Fibroblast of pulmonary artery (primary cell): ENCODE results near the gene GAS2L2.
A peak's percentile ranks its signal among the peaks of the same experiment; 100 is the strongest.

Experiments used
- DNase-seq: peaks from one replicate; pipeline ENCODE4 v3.0.0-alpha.2; 2010; ENCODE audit warnings: low read depth
- H3K4me3 ChIP-seq: replicated peaks from 2 replicates; pipeline ENCODE4 v1.5.1; 2011; ENCODE audit warnings: low read depth, mild to moderate bottlenecking, control low read depth, low read length, moderate library complexity
- TF ChIP-seq, protein P1 (sequence below): IDR thresholded peaks from 2 replicates; pipeline ENCODE4 v1.5.1; 2011; ENCODE audit warnings: mild to moderate bottlenecking, control low read depth, low read length, inconsistent platforms; ENCODE audit errors: missing control alignments

The GAS2L2 gene

DNA sequence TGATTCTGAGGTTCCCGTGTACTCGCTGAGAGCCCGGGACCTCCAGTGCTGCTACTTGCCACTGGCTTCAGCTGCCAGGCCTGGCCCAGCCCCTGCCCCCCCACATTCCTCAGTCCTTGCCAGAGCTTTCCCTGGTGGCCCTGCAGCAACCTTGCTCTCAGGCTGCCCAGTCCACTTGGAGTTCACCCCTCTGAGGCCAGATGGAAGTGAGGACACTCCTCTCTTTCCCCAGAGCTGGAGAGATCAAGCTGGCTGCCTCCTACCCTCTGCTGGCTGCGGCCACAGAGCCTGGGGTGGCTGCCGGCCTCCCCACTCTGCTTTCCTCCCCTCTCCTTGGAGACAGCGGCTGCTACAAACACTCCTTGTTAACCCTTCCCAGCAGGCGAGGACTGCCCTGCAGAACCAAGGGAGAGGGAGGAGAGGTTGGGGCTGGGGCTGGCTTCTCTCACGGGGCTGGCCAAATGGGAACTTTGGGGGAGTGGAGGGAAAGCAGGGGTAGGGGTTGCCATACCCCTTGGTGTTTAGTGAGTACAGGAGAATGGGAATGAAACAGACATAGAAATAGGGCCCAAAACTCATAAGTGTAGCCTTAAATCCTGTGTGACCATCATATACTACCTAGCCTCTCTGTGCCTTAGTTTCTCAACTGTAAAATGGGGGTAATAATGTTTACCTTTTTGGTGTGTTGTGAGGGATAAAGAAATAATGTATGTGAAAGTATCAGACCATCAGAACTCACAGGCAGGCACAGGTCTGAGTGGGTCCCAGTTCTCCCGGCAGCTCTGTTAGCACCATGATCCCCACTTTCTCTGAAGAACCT, at the start of gene GAS2L2:
TSS of gene GAS2L2 (minus strand) at position 295 of the 820 bp plus-strand sequence. CDS start 389 bp downstream, outside the sequence.
- H3K4me3 ChIP-seq, result no peak within 1 kb of the TSS
- TF ChIP-seq, protein P1, sequence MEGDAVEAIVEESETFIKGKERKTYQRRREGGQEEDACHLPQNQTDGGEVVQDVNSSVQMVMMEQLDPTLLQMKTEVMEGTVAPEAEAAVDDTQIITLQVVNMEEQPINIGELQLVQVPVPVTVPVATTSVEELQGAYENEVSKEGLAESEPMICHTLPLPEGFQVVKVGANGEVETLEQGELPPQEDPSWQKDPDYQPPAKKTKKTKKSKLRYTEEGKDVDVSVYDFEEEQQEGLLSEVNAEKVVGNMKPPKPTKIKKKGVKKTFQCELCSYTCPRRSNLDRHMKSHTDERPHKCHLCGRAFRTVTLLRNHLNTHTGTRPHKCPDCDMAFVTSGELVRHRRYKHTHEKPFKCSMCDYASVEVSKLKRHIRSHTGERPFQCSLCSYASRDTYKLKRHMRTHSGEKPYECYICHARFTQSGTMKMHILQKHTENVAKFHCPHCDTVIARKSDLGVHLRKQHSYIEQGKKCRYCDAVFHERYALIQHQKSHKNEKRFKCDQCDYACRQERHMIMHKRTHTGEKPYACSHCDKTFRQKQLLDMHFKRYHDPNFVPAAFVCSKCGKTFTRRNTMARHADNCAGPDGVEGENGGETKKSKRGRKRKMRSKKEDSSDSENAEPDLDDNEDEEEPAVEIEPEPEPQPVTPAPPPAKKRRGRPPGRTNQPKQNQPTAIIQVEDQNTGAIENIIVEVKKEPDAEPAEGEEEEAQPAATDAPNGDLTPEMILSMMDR, result no peak
- DNase-seq, result no peak

DNA sequence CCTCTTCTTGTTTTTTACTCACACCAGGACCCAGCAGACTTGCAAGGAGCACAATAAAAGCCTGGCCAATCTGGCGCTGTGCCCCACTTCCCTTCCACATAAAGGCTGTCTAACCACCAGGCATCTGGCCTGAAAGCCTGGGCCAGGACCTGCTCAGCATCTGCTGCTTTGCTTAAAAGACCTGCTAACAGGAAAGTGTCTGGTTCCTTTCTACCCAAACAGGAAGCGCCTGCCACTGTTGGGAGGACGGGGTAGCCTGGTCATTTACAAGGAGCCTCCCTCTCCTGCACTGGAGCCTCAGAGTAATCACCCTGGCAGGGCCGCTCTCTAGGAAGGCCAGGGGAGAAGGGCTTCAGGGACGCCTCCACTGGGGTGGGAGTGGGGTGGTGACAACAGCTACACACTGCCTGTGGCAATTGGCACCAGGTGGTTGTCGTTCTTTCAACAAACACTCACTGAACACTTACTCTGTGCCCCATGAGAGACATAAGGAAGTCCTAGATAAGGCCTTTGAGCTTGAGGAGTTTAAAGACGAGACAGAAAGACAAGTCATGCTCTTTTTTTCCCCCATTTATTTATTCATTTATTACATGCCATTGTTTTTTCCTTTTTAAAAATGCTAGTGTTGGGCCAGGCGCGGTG, 48.7 kb upstream of the GAS2L2 start:
- TF ChIP-seq, protein P1, result no peak
- peak; percentile 87 for DNase-seq
- no peak overlapping the region for H3K4me3 ChIP-seq

DNA sequence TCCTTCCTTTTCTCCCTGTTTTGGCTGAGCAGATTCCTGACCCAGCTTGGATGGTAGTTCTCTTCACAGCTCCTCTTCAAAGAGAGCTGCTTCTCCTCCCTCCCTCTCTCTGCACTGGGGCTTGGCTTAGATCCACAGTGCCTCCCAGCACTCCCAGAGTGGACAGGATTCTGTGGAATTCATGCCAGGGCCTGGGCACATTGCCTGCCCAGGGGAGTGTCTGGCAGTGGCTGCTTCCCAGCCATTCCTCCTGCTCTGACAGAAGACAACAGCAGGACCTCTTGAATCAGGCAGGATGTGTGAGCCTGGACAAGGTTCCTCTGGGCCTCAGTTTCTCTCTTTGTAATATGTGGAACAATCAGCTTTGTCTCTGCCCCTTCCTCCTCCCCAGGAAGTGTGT, 46.9 kb upstream of the GAS2L2 start:
- DNase-seq, result peak; percentile 70
- no peak overlapping the region for H3K4me3 ChIP-seq
- TF ChIP-seq, protein P1, result no peak

DNA sequence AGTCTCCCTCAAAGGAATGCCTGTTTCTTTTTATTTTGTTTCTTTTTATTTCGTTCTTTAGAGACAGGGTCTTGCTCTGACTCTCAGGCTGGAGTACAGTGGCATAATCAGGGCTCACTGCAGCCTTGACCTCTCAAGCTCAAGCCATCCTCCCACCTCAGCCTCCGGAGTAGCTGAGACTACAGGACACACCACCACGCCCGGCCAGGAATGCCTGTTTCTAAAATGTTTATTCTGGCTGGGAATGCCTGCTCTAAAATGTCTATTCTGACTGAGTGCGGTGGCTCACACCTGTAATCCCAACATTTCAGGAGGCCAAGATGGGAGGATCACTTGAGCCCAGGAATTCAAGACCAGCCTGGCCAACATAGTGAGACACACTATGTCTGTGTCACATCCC, 44.9 kb upstream of the GAS2L2 start:
- no peak for DNase-seq
- H3K4me3 ChIP-seq, result no peak overlapping the region
- TF ChIP-seq, protein P1, result no peak

DNA sequence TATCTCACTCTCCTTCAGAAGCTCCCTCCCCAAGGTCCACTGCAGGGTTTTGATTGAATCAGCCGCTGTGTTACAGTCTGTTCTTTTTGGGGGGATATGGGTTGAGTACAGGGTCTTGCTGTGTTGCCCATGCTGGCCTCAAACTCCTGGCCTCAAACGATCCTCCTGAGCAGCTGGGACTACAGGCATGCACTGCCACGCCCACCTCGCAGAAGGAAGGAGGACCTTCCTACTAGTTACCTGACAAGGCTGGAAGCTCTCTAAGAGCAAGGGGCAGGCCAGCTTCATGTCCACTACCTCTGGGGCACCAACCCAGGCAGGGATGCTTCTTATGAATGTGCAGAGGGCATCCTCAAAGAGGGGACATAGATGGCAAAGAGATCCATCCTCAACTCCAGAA, 44.3 kb upstream of the GAS2L2 start:
- no peak for DNase-seq
- no peak overlapping the region for H3K4me3 ChIP-seq
- TF ChIP-seq, protein P1, result no peak

DNA sequence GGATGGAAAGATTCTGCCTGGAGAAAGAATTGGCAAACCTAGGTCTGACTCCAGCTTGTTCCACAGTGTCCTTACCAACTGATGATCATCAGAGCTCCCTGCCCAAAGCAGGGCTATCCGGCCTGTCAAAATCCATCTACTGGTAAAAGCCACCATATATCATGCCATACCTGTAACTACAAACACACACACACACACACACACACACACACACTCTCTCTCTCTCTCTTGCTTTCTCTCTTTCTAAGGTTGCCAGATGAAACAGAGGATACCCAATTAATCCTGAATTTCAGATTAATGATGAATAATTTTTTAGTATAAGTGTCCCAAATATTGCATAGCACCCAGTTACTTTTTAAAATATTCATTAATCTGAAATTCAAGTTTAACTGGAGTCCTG, 43.9 kb upstream of the GAS2L2 start:
- no peak for DNase-seq
- TF ChIP-seq, protein P1, result no peak
- no peak overlapping the region for H3K4me3 ChIP-seq

DNA sequence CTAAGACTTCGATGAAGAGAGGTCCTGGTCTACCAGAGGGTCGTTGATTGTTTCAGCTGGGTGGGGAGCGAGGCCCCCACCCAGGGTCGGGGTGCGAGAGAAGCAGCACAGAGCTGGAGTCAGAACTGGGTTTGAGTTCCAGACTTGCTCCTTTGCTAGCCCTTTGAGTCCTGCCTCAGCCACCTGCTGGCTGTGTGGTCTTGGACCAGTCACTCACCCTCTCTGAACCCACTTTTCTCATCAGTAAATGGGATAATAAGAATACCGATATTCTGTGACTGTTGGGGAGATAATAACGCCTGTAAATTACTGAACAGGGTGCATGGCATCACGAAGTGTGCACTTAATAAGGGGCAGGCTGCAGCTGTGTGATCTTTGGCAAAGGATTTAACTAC, 42.8 kb upstream of the GAS2L2 start:
- TF ChIP-seq, protein P1, result no peak

More for the DNA sequence above, 42.8 kb upstream of the GAS2L2 start:
- DNase-seq, result no peak
- peak overlapping the region; percentile 37 for H3K4me3 ChIP-seq
